Medulla oblongata (tissue), 1 donor: ENCODE measurements around the gene POTEJ.
"Not testable (repeated sequence)": the region's sequence is repeated elsewhere in the genome, so short reads cannot be mapped to it uniquely, and the experiment has no call there.

Experiments used
- DNase-seq: peaks from one replicate; pipeline ENCODE4 v3.0.0-alpha.2; 2015; ENCODE audit errors: extremely low spot score

Gene POTEJ

DNA sequence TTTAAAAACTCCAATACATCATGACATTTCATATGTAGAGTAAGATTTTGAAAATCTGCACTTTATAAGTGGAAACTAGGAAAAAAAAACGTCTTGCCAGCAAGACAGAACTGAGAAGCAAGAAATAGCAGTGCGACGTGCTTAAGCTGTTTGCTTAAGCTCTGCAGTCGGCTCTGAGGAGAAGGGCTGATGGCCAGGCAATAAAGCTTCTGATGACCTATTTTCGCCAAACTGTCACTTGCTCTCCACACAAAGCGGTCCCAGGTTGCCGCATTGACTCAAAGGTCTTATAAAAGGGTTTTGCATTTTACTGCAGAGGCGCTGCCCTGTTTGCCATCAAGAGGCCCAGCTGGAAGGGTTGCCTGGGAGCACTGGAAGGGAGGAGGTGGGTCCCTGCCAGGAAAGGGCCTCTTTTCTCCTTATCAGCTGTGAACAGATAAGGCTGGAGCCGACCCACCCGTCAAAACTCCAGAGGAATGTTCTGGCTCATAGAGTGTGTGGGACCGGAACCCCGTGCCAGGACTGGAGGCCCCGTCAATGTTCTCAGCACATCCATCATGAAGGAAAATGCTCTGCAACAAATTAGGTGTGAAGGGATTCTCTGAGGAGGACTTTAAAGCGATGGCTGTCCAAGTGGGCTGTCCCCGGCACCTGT lies 9.5 kb upstream of the POTEJ start:
- not testable (repeated sequence) for DNase-seq

DNA sequence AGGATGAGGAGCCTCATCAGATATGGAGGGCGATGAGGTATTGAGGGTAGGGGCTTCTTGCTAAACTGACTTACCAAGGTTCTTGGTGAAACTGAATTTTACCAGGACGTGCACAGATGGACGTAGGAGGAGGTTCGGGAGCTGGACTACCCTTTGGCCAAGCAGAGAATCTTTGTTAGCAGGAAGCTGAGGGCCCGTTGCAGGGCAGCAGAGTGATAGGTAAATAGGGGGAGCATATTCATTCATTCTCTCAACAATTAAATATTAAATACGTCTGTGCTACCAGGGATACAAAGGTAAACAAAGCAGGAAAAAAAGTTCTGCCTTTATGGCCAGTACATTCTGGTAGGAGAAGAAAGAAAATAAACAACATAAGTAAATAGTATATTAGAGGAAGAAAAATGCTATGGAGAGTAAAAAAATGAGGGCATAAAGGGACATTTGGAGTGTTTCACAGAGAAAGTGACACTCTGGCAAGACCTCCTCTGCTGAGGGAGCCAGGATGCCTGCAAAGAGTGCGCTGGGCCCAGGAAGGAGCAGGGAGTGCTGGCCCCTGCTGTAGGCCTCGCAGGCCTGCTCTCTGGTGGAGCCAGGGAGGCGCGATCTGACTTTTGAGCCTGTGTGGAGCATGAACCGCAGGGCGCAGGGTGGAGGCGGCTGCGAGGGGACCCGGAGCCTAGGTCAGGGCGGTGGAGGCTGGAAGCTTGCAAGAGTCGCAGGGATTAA lies 2.8 kb upstream of the POTEJ start:
- not testable (repeated sequence) for DNase-seq

DNA sequence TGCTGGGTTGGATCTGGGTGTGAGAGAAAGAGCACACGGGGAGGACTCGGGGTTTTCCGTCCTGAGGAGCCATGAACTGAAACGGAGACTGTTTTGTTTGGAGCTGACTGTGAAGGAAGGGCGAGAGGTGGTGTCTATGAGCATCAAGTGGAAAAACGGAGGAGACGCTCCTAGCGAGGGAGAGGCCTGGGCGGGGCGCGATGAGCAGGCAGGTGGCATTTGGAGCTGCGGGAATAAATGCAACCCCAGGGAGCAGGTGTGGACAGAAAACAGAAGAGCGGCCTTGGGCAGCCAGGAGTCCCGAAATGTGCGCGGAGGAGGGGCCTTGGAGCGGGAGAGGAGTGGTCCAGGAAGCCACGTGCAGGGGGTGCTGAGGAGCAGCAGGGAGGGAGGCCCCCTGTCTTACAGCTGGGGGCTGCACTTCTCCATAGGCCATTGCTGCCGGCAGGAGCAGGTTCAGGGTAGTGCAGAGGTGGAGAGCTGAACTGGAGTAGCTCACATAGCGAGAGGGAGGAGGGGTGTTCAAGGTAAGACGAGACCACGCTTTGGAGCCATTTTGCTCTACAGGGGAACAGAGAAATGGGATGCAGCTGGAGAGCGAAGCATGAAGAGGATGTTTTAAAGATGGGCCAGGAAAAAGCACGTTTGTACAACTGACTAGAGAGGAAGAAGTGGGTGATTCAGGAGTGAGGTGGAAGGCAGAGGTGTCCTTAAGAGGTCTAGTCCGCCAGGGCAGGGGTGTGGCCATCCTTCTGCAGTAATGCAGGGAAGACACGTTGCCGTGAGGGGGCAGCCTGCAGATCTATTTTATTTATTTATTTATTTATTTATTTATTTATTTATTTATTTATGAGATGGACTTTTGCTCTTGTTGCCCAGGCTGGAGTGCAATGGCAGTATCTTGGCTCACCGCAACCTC lies 2.0 kb upstream of the POTEJ start:
- not testable (repeated sequence) for DNase-seq

DNA sequence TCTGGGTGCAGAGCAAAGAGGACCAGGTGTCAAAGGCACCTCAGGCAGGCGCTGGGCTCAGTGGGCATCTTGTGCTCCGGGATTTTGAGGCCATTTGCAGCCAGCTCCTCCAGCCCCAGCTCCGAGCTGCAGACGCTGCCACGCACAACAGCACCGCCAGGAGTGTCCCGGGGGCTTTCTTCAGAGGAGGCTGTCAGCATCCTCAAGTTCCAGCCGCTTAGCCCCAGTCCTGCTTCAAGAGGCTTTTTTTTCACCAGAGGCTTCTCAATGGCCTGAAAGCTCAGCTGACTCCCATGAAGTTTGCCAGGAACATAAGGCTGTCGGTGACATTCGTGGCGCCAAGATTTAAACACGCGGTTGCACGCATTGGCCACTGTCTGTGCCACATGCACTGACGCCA lies 754 bp upstream of the POTEJ start:
- DNase-seq: not testable (repeated sequence)

DNA sequence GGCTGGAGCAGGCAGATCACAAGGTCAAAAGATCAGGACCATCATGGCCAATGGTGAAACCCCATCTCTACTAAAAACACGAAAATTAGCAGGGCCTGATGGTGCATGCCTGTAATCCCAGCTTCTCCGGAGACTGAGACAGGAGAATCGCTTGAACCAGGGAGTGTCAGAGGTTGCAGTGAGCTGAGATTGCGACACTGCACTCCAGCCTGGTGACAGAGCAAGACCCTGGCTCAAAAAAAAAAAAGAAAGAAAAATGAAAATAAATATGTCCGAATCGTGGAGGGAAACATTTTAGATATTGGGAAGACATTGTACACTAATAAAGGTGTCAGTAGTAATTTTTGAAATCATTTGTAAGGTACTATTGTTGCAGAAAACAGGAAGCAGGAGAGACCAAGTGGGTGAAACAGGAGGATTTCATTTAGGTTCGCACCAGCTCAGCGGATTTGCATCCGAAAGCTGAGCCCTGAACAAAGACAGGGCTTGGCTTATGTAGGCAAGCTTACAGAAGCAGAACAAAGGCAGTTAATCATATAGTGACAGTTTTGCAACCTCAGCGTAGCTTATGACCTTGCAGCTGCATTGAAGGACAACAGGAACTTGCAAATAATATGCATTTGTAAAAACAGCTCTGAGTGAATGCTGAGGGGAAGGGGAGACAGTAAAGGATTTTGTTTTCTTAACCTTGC lies 17.7 kb downstream of the POTEJ start:
- not testable (repeated sequence) for DNase-seq

DNA sequence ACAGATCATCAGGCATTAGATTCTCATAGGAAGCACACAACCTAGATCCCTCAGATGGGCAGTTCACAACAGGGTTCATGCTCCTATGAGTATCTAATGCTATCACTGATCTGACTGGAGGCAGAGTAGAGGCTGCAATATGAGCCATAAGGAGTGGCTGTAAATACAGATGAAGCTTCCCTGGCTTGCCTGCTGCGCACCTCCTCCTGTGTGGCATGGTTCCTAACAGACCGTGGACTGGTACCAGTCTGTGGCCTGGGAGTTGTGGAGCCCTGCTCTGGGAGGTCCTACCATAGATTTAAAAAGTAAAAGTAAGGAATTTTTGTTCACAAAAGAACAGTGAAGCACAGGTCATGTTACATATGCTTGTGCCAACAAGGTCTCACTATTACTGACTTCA lies 27.7 kb downstream of the POTEJ start:
- not testable (repeated sequence) for DNase-seq

DNA sequence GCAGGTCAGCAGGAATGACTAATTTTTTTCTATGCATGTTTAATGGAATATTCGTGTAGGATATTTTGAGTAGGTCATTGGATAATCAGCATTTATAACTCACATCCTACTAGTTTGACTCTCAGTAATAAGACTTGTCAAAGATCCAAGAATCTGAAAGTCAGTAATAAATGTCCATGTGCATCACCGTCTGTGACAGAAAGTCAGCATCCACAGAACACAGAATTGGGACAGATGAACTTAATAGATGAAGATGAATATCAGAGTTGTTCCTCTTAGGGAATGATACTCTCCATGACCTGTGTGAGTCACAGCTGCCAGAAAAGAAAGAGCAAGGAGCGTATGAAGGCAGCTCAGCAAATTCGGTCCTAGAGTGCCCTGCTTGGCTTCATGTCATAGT lies 30.4 kb downstream of the POTEJ start:
- not testable (repeated sequence) for DNase-seq

DNA sequence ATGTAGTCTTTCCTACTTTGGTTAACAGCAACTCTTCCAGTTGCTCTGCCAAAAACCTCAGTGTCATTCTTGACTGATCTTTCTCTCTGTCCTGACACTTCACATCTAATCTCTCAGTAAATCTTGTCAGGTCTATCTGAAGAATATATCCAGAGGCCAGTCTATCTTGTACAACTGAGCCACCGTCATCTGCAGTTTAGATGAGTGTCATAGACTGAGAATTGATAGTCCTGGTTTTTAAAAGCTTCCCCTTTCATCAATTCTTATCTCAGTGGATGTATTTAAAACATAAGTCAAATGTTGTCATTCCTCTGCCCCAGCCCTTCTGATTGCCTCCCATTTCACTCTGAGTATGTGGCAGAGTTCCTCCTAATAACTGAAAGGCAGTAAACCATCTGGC lies 38.0 kb downstream of the POTEJ start:
- not testable (repeated sequence) for DNase-seq

DNA sequence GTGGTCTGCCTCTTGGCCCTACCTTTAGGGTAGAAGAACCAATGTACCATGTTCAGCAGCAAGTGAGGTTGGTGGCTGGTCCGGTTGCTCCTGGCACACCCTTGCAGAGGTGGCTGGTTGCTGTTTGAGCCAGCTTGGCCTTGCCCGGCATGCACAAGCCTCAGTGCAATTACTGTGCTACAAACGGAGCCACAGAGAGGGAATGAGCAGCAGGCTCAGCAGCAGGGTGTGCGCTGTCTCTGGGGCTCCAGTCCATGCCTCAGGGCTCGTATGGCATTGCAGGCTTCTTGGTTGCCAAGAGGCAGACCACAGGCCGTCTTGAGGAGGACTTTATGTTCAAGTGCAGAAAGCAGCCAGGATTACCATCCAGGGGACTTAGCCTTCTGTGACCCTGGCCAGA lies 53.3 kb downstream of the POTEJ start:
- not testable (repeated sequence) for DNase-seq

DNA sequence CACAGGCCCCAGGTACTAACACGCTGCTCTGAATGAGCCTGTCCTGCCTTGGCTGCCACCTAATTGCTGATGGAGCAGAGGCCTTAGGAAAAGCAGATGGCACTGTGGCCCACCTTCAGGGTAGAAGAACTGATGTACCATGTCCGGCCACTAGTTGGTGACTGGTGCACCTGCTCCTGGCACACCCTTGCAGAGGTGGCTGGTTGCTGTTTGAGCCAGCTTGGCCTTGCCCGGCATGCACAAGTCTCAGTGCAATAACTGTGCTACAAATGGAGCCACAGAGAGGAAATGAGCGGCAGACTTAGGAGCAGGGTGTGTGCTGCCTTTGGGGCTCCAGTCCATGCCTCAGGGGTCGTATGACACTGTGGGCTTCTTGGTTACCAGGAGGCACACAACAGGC lies 54.4 kb downstream of the POTEJ start:
- not testable (repeated sequence) for DNase-seq

DNA sequence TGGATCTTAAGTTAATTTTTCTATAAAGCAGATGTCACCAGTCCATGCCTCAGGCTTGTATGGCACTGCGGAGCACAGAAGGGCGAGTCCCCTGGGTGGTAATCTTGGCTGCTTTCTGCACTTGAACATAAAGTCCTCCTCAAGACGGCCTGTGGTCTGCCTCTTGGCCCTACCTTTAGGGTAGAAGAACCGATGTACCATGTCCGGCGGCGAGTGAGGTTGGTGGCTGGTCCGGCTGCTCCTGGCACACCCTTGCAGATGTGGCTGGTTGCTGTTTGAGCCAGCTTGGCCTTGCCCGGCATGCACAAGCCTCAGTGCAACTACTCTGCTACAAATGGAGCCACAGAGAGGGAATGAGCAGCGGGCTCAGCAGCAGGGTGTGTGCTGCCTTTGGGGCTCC lies 56.3 kb downstream of the POTEJ start:
- DNase-seq: not testable (repeated sequence)

DNA sequence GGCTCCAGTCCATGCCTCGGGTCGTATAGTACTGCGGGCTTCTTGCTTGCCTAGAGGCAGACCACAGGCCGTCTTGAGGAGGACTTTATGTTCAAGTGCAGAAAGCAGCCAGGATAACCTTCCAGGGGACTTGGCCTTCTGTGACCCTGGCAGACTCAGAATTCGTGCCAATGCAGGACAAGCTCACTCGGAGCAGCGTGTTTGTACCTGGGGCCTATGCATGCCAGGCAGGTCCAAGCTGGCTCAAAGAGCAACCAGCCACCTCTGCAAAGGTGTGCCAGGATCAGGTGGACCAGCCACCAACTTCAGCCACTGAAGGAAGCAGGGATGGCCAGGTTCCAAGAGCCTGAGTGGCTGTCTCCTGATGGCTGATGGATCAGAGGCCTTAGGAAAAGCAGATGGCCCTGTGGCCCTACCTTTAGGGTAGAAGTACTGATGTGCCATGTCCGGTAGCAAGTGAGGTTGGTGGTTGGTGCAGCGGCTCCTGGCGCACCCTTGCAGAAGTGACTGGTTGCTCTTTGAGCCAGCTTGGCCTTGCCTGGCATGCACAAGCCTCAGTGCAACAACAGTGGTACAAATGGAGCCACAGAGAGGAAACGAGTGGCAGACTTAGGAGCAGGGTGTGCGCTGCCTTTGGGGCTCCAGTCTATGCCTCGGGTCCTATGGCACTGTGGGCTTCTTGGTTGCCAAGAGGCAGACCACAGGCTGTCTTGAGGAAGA lies 58.9 kb downstream of the POTEJ start:
- DNase-seq: not testable (repeated sequence)

DNA sequence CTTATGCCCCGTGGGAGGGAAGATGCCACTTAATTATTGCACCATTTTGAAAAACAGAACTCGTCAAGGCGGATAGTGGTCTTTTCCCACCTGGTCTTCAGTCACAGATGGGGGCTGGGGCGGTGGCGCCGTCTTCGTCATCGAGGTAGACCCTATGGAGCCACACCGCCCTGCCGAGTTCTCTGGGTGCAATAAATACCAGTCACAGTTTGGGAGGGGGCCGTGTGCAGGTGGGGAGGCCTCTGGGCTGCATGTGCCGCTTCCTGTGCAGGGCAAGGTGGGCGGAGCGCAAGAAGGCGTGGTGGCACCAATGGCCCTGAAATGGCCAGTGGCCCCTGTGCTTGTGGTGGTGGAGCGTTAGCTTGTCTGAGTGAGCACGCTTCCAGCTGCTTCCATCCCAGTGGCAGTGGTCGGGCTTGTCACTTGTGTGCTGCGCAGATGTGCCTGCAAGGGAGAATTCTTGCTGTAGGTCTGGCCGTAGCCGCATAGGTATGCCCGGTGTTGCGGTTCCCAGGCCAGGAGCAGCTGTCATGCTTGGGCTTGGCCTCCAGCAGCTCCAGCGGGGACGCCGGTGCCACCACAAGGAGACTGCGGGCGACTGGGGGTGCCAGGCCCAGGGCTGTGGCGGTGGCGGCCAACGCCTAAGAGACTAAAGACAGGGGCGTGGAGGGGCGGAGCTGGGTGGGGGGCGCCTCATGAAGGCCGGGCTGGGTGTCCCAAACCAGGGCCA lies 81.0 kb downstream of the POTEJ start:
- DNase-seq: not testable (repeated sequence)

DNA sequence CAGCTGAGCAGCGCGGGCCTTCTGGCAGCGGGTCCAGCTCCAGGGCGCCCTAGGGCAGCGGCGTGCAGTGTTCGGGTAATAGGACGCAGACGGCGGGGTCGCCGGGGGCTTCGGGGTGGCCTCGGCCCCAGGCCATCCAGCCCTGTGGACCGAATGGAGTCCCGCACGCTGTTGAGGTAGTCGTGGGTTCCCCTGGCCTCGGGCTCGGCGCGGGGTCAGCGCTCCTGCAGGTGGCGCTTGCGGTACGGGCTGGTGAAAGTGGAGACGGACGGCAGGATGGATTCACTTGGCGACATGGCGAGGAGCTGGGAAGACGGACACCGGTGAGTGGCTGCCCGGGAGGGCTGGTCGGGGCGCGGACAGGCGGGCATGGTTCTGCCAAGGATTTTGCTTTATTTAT lies 82.2 kb downstream of the POTEJ start:
- DNase-seq: peak; percentile 41

DNA sequence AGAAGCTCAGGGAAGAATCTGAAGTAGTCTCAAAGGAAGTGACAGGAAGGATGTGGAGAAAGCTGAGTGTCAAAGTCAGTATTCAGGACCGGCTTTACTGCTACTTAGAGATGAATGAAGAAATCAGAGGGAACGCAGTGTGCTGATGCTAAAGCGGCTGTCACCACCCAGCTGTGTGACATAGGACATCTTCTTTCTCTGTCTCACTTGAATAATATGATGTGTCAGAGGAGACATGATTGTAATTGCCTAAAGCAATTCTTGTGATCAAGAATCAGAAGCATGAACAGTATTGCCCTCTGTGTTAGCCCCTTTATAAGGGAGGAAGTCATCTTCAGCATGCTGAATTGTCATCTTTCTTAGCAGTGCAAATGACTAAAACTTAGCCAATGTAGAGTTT lies 92.0 kb downstream of the POTEJ start:
- not testable (repeated sequence) for DNase-seq
